Inferior parietal cortex (tissue), 1 donor: Measurements from ENCODE around the gene TMEM50A.
"Not testable (repeated sequence)": the region's sequence is repeated elsewhere in the genome, so short reads cannot be mapped to it uniquely, and the experiment has no call there.

ENCODE experiments used
- DNase-seq: peaks from one replicate; pipeline ENCODE4 v3.0.0-alpha.2; 2016; ENCODE audit errors: extremely low spot score

Gene TMEM50A

GRCh38 chr1:25387096-25387495 lies 49.0 kb downstream of the TMEM50A start:
- not testable (repeated sequence) for DNase-seq

GRCh38 chr1:25388691-25389090 lies 50.6 kb downstream of the TMEM50A start:
- DNase-seq: not testable (repeated sequence)

GRCh38 chr1:25389721-25390120 lies 51.6 kb downstream of the TMEM50A start:
- DNase-seq: not testable (repeated sequence)

GRCh38 chr1:25392841-25393240 lies 54.7 kb downstream of the TMEM50A start:
- DNase-seq: no peak

- not testable (repeated sequence) for DNase-seq
Measured at GRCh38 chr1:25397549-25397948, 59.4 kb downstream of the TMEM50A start.

- DNase-seq: not testable (repeated sequence)
Measured at GRCh38 chr1:25398079-25398478, 59.9 kb downstream of the TMEM50A start.

- not testable (repeated sequence) for DNase-seq
Measured at GRCh38 chr1:25402947-25403803, 65.0 kb downstream of the TMEM50A start.

GRCh38 chr1:25405731-25406305 lies 67.7 kb downstream of the TMEM50A start:
- DNase-seq: not testable (repeated sequence)

- not testable (repeated sequence) for DNase-seq
Measured at GRCh38 chr1:25409641-25410427, 71.7 kb downstream of the TMEM50A start.
